Testis (tissue), 2 donors: Measurements from ENCODE around the gene TCF4.

Source experiments
- CTCF ChIP-seq, 3 experiments: fragments of 450-650 bp in 2 of 3; fragments of 200-600 bp in 1 of 3; sonication (generic) in 1 of 3; IDR thresholded peaks; one replicate each; pipeline ENCODE4 v1.5.1; 2016 to 2019; ENCODE audit warnings: antibody characterized with exemption in 3 of 3, mild to moderate bottlenecking in 2 of 3, moderate library complexity in 1 of 3
- POLR2A ChIP-seq: fragments of 450-650 bp; IDR thresholded peaks from one replicate; pipeline ENCODE4 v1.6.1; 2017; ENCODE audit warnings: antibody characterized with exemption, mild to moderate bottlenecking, moderate library complexity

DNA sequence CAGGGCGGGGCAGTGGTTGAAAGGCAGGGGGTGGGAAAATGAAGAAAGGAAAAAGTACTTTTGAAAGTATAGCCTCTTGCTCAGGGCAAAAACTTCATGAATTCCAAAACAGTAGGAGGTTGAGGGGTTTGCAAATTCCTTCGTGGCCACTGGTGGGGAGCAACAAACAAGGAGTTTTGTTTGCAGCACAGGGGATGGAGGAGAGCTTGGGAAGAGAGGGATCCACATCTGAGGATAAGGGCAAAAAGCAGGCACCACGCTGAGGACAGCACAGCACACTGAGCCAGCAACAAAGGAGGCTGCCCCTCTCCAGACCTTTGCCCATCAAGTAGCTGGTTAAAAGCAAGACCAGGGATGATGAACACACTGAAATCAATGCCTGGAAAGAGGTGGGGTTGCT is 148.9 kb downstream of the TCF4 start:
- TF ChIP-seq POLR2A = no peak
- no peak for TF ChIP-seq CTCF (IDR thresholded peaks at IDR 0.05)
